Brain microvascular endothelial cell (primary cell): ENCODE data around the gene SMARCA4.

Experiments
- DNase-seq: peaks from one replicate; pipeline ENCODE4 v3.0.0-alpha.2; 2020
- H3K27ac ChIP-seq: fragments of 250-450 bp; sonication (Bioruptor Pico); 2 replicates; pipeline ENCODE4 v1.5.1; 2020; ENCODE audit warnings: mild to moderate bottlenecking, moderate library complexity
- H3K27me3 ChIP-seq: fragments of 250-450 bp; sonication (Bioruptor Pico); replicated peaks from 2 replicates; pipeline ENCODE4 v1.5.1; 2020; ENCODE audit warnings: mild to moderate bottlenecking
- H3K36me3 ChIP-seq: fragments of 250-450 bp; sonication (Bioruptor Pico); replicated peaks from 2 replicates; pipeline ENCODE4 v1.5.1; 2020; ENCODE audit warnings: mild to moderate bottlenecking
- H3K4me3 ChIP-seq: 2 replicates; pipeline ENCODE4 v1.5.1; 2011; ENCODE audit warnings: low read depth, mild to moderate bottlenecking, control low read depth, low read length, moderate library complexity
- CTCF ChIP-seq: IDR thresholded peaks from 2 replicates; pipeline ENCODE4 v1.5.1; 2011; ENCODE audit warnings: low read depth, mild to moderate bottlenecking, moderate library complexity, low read length, control low read depth, inconsistent platforms; ENCODE audit errors: missing control alignments
- in situ Hi-C: cut with HindIII; loops from 2 replicates; pipeline ENCODE4 v1.10.0; 2017; ENCODE audit warnings: low sequenced_read_pairs, low pct_ligation_motif_present

Gene SMARCA4

GRCh38 chr19:10916602-10917001 lies 44.2 kb upstream of the SMARCA4 start:
- no peak for DNase-seq
- peaks cover 62% of the 10 kb centered on the region for H3K36me3 ChIP-seq
- in situ Hi-C loops: no loop called here
- H3K4me3 ChIP-seq: no peak overlapping the region
- no peaks in the 10 kb centered on the region for H3K27me3 ChIP-seq
- no peak for TF ChIP-seq CTCF
- H3K27ac ChIP-seq: no peak overlapping the region

GRCh38 chr19:10918359-10918758 lies 42.5 kb upstream of the SMARCA4 start:
- H3K4me3 ChIP-seq: no peak overlapping the region
- TF ChIP-seq CTCF: no peak
- in situ Hi-C loops: no loop called here
- no peaks in the 10 kb centered on the region for H3K27me3 ChIP-seq
- no peak overlapping the region for H3K27ac ChIP-seq
- peaks cover 69% of the 10 kb centered on the region for H3K36me3 ChIP-seq
- no peak for DNase-seq

- no peak for DNase-seq
- TF ChIP-seq CTCF: no peak
- no peak overlapping the region for H3K27ac ChIP-seq
- peaks cover 73% of the 10 kb centered on the region for H3K36me3 ChIP-seq
- no peak overlapping the region for H3K4me3 ChIP-seq
- in situ Hi-C loops: no loop called here
- no peaks in the 10 kb centered on the region for H3K27me3 ChIP-seq
These were observed 41.2 kb upstream of the SMARCA4 start for GRCh38 chr19:10919352-10920287.

DNA sequence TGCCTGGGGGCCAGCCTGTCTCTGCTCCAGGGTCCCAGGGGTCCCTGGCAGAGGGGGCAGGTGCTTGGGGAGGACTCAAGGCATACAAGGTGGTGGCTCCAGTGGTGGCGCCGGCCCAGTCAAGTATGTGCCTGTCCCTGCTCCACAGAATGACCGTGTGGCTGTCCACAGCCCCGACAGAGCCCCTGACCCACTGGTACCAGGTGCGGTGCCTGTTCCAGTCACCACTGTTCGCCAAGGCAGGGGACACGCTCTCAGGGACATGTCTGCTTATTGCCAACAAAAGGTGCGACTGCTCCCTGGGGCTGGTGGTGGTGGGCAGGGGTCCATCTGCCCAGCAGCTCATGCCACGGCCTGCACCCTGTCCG lies 40.6 kb upstream of the SMARCA4 start:
- Histone ChIP-seq H3K4me3 (no peak overlapping the region), H3K27ac (no peak overlapping the region), H3K27me3 (no peaks in the 10 kb centered on the region), H3K36me3 (peaks cover 71% of the 10 kb centered on the region)
- TF ChIP-seq CTCF: no peak
- in situ Hi-C loops: no loop called here
- no peak for DNase-seq

DNA sequence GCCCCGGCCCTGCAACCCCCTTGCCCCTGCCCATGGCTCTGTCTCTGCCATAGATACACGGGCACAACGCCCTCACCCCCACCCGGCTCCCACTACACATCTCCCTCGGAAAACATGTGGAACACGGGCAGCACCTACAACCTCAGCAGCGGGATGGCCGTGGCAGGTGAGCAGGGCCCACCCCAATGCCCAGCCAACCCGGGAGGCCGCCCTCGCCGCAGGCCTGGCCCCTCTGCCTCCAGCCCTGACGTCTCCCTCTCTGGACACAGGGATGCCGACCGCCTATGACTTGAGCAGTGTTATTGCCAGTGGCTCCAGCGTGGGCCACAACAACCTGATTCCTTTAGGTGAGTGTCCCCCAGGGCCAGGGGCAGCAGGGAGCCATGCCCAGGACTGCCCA lies 40.0 kb upstream of the SMARCA4 start:
- H3K27ac ChIP-seq: no peak overlapping the region
- H3K4me3 ChIP-seq: no peak overlapping the region
- in situ Hi-C loops: no loop called here
- peaks cover 73% of the 10 kb centered on the region for H3K36me3 ChIP-seq
- no peaks in the 10 kb centered on the region for H3K27me3 ChIP-seq
- no peak for TF ChIP-seq CTCF
- no peak for DNase-seq
